ENCODE results near the gene CLDN9.

DNA sequence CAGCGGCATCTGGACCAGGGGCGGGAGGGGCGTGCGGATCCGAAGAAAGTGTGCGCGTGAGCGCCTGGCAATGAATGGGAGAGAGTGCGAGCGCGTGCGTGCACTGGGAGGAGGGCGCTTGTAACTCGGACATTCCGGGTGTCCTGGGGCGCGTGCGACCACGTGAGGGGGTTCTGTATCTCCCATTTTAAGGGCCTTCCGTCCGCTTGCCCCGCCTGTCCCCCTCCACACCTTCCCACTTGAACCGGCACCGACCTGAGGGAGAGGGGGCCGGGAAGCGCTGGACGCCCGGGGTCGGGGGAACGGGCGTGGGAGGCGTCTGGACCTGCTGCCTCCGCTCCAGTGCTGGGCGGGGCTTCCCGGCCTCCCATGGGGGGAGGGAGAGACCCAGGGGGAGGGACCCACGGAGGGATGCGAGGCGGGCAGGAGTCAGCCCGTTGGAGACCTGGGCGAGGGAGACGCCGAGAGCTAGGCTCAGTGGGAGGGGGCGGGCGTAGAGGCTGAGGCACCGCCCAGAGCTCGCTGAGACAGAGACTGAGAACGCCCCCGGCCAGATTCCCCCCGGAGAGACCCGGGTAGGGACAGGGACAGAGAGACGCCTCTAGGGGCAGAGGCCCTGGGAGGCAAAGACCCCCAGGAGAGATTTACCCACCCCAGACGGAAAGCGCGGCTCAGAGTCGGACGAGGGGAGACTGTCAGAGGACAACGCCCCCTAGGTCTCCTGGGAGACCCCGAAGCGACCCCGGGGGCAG is 48.8 kb upstream of the CLDN9 start, which contains the start of gene KREMEN2:
- TF ChIP-seq POLR2A (IDR thresholded peaks at IDR 0.05) (no peak), POLR2AphosphoS5 (IDR thresholded peaks at IDR 0.05) (no peak)
- TF ChIP-seq, protein P1, sequence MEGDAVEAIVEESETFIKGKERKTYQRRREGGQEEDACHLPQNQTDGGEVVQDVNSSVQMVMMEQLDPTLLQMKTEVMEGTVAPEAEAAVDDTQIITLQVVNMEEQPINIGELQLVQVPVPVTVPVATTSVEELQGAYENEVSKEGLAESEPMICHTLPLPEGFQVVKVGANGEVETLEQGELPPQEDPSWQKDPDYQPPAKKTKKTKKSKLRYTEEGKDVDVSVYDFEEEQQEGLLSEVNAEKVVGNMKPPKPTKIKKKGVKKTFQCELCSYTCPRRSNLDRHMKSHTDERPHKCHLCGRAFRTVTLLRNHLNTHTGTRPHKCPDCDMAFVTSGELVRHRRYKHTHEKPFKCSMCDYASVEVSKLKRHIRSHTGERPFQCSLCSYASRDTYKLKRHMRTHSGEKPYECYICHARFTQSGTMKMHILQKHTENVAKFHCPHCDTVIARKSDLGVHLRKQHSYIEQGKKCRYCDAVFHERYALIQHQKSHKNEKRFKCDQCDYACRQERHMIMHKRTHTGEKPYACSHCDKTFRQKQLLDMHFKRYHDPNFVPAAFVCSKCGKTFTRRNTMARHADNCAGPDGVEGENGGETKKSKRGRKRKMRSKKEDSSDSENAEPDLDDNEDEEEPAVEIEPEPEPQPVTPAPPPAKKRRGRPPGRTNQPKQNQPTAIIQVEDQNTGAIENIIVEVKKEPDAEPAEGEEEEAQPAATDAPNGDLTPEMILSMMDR (IDR thresholded peaks at IDR 0.05) = no peak
